SK-N-SH treated with all-trans-retinoic acid at 6 μM for 48 hours (cell line): Measurements from ENCODE around the gene FAF1.

Source experiments
- ATAC-seq: fragments of 200-7000 bp; cut with Tn5 transposase; 3 replicates; pipeline ENCODE4 v1.9.1; 2020; ENCODE audit warnings: mild to moderate bottlenecking, moderate library complexity
- BACH2 ChIP-seq: fragments of 250-450 bp; sonication (Bioruptor Pico); IDR thresholded peaks from 2 replicates; pipeline ENCODE4 v1.9.0; 2021; ENCODE audit warnings: mild to moderate bottlenecking, borderline replicate concordance
- CSDC2 ChIP-seq: fragments of 250-450 bp; sonication (Bioruptor Pico); IDR thresholded peaks from 2 replicates; pipeline ENCODE4 v1.5.0; 2020; ENCODE audit warnings: mild to moderate bottlenecking, moderate library complexity
- ESRRG ChIP-seq: fragments of 250-450 bp; sonication (Bioruptor Pico); IDR thresholded peaks from 2 replicates; pipeline ENCODE4 v1.6.1; 2021; ENCODE audit warnings: mild to moderate bottlenecking
- GLIS3 ChIP-seq: fragments of 250-450 bp; sonication (Bioruptor Pico); IDR thresholded peaks from 2 replicates; pipeline ENCODE4 v1.5.0; 2020; ENCODE audit warnings: mild to moderate bottlenecking, moderate library complexity
- ISL1 ChIP-seq: fragments of 250-450 bp; sonication (Bioruptor Pico); IDR thresholded peaks from 2 replicates; pipeline ENCODE4 v2.1.2; 2022; ENCODE audit warnings: mild to moderate bottlenecking, moderate library complexity
- OSR1 ChIP-seq: fragments of 250-450 bp; sonication (Bioruptor Pico); IDR thresholded peaks from 2 replicates; pipeline ENCODE4 v1.8.0; 2022; ENCODE audit warnings: moderate library complexity, mild to moderate bottlenecking, inconsistent platforms
- RARB ChIP-seq: fragments of 250-450 bp; sonication (Bioruptor Pico); IDR thresholded peaks from 2 replicates; pipeline ENCODE4 v1.8.0; 2021; ENCODE audit warnings: mild to moderate bottlenecking, moderate library complexity
- SNAI2 ChIP-seq: fragments of 250-450 bp; sonication (Bioruptor Pico); IDR thresholded peaks from 2 replicates; pipeline ENCODE4 v1.5.0; 2020; ENCODE audit warnings: mild to moderate bottlenecking, moderate library complexity
- TCF4 ChIP-seq: fragments of 250-450 bp; sonication (Bioruptor Pico); IDR thresholded peaks from 2 replicates; pipeline ENCODE4 v1.8.0; 2021; ENCODE audit warnings: mild to moderate bottlenecking, moderate library complexity, borderline replicate concordance
- TOX ChIP-seq: fragments of 250-450 bp; sonication (Bioruptor Pico); IDR thresholded peaks from 2 replicates; pipeline ENCODE4 v1.8.0; 2021; ENCODE audit warnings: mild to moderate bottlenecking, moderate library complexity, borderline replicate concordance
- ZC3H10 ChIP-seq: fragments of 250-450 bp; sonication (Bioruptor Pico); IDR thresholded peaks from 2 replicates; pipeline ENCODE4 v1.5.1; 2021; ENCODE audit warnings: mild to moderate bottlenecking, moderate library complexity
- ZFP3 ChIP-seq: fragments of 250-450 bp; sonication (Bioruptor Pico); IDR thresholded peaks from 2 replicates; pipeline ENCODE4 v1.5.0; 2020; ENCODE audit warnings: mild to moderate bottlenecking, moderate library complexity
- ZFP30 ChIP-seq: fragments of 450-650 bp; formaldehyde crosslinking; IDR thresholded peaks from 2 replicates; pipeline ENCODE4 v1.5.0; 2022; ENCODE audit warnings: mild to moderate bottlenecking, moderate library complexity
- ZNF565 ChIP-seq: fragments of 450-650 bp; formaldehyde crosslinking; conservative IDR thresholded peaks from 2 replicates; pipeline ENCODE4 v1.5.0; 2020; ENCODE audit warnings: low read depth, mild to moderate bottlenecking, moderate library complexity
- ZNF70 ChIP-seq: fragments of 450-650 bp; formaldehyde crosslinking; IDR thresholded peaks from 2 replicates; pipeline ENCODE4 v1.5.0; 2020; ENCODE audit warnings: mild to moderate bottlenecking, moderate library complexity
- TF ChIP-seq, protein P1 (sequence below): fragments of 250-450 bp; sonication (Bioruptor Pico); IDR thresholded peaks from 2 replicates; pipeline ENCODE4 v1.8.0; 2020; ENCODE audit warnings: mild to moderate bottlenecking, moderate library complexity, borderline replicate concordance
- TF ChIP-seq, protein P2 (sequence below): fragments of 250-450 bp; sonication (Bioruptor Pico); IDR thresholded peaks from 2 replicates; pipeline ENCODE4 v1.5.0; 2020; ENCODE audit warnings: mild to moderate bottlenecking, moderate library complexity
- TF ChIP-seq, protein P3 (sequence below): fragments of 250-450 bp; sonication (Bioruptor Pico); IDR thresholded peaks from 2 replicates; pipeline ENCODE4 v1.5.1; 2021; ENCODE audit warnings: mild to moderate bottlenecking, moderate library complexity

The FAF1 gene

DNA sequence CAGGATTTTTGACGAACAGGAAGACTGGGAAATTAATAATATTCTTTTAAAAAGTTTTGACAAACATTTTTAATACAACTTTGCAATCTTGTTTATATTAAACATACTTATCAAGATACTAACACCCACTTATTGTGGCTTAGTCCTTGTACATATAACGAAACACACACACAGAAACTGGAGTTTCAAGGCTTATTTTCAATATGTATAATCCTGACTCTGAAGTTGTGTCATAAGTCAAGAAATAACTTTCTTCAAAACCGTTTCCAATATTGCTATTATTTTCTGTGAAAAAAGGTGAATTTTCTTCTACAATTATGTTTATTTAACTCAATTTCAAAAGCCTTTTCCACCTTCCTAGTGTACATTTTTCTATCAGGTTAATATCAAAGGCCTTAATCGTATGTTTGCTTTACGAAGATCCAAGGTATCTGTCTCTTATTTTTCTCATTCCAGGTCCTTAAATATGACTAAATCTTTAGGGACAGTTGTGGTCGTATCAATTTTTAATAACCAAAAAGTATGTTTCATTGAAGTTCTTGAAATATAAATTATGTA lies 11.8 kb upstream of the FAF1 start:
- TF ChIP-seq SNAI2 (CRISPR knock-in tag) (no peak), RARB (CRISPR knock-in tag) (no peak)
- no peak for ATAC-seq

DNA sequence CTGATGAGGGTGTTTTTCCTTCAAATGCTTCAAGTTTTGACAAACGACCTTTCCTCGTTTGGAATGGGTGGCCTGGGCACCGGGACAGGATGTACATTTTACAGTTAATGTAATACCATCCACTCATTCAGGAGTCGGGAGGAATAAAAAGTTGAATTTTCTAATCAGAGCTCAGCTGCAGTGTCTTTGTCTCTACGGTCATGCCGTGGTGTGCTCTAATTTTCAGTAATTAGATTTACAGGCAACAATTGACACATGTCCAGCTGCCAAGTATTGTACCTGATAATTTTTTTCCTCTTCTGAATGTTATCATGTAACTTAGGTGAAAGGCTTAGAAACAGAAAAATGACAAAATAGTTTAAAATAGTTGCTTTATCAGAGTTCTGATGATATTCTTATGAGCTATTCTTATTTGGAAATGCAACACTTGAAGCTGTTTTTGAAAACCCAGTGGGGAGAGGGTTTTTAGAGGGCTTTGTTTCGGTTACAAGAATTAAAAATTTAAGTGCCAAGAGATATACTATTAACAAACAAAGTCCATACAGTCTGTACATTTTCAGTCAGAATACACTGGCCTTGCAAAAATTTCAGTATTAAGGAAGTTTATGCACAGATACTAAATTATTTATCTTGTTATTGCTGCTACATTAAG lies 11.0 kb upstream of the FAF1 start:
- ATAC-seq: no peak
- TF ChIP-seq RARB (CRISPR knock-in tag) (no peak), BACH2 (CRISPR knock-in tag) (no peak), ZFP30 (CRISPR knock-in tag) (no peak), OSR1 (CRISPR knock-in tag) (no peak), TCF4 (CRISPR knock-in tag) (no peak), ZC3H10 (CRISPR knock-in tag) (no peak), ISL1 (CRISPR knock-in tag) (no peak), GLIS3 (no peak), ZFP3 (CRISPR knock-in tag) (no peak), TOX (no peak)
- TF ChIP-seq, protein P1, sequence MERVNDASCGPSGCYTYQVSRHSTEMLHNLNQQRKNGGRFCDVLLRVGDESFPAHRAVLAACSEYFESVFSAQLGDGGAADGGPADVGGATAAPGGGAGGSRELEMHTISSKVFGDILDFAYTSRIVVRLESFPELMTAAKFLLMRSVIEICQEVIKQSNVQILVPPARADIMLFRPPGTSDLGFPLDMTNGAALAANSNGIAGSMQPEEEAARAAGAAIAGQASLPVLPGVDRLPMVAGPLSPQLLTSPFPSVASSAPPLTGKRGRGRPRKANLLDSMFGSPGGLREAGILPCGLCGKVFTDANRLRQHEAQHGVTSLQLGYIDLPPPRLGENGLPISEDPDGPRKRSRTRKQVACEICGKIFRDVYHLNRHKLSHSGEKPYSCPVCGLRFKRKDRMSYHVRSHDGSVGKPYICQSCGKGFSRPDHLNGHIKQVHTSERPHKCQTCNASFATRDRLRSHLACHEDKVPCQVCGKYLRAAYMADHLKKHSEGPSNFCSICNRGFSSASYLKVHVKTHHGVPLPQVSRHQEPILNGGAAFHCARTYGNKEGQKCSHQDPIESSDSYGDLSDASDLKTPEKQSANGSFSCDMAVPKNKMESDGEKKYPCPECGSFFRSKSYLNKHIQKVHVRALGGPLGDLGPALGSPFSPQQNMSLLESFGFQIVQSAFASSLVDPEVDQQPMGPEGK (CRISPR knock-in tag): no peak
- TF ChIP-seq, protein P2, sequence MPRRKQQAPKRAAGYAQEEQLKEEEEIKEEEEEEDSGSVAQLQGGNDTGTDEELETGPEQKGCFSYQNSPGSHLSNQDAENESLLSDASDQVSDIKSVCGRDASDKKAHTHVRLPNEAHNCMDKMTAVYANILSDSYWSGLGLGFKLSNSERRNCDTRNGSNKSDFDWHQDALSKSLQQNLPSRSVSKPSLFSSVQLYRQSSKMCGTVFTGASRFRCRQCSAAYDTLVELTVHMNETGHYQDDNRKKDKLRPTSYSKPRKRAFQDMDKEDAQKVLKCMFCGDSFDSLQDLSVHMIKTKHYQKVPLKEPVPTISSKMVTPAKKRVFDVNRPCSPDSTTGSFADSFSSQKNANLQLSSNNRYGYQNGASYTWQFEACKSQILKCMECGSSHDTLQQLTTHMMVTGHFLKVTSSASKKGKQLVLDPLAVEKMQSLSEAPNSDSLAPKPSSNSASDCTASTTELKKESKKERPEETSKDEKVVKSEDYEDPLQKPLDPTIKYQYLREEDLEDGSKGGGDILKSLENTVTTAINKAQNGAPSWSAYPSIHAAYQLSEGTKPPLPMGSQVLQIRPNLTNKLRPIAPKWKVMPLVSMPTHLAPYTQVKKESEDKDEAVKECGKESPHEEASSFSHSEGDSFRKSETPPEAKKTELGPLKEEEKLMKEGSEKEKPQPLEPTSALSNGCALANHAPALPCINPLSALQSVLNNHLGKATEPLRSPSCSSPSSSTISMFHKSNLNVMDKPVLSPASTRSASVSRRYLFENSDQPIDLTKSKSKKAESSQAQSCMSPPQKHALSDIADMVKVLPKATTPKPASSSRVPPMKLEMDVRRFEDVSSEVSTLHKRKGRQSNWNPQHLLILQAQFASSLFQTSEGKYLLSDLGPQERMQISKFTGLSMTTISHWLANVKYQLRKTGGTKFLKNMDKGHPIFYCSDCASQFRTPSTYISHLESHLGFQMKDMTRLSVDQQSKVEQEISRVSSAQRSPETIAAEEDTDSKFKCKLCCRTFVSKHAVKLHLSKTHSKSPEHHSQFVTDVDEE (CRISPR knock-in tag): no peak
- TF ChIP-seq, protein P3, sequence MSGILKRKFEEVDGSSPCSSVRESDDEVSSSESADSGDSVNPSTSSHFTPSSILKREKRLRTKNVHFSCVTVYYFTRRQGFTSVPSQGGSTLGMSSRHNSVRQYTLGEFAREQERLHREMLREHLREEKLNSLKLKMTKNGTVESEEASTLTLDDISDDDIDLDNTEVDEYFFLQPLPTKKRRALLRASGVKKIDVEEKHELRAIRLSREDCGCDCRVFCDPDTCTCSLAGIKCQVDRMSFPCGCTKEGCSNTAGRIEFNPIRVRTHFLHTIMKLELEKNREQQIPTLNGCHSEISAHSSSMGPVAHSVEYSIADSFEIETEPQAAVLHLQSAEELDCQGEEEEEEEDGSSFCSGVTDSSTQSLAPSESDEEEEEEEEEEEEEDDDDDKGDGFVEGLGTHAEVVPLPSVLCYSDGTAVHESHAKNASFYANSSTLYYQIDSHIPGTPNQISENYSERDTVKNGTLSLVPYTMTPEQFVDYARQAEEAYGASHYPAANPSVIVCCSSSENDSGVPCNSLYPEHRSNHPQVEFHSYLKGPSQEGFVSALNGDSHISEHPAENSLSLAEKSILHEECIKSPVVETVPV (CRISPR knock-in tag): no peak
- TF ChIP-seq, all 23 proteins: peak for 0

DNA sequence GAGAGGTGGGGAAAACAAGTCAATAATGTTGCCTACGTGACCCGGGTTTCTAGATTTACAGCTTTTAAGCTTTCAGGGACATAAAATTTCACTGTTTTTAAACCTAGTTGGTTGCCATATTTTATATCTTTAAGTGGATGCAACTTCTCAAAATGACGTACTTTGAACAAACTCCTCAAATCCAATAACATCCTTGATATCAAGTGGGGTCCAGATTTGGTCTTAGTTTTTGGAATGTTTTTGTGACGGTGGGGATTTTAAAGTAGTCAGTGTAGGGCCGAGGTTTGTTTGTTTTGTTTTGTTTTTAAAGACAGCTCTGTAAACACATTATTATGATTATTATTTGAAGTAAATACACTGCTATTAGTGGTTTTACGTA lies 10.4 kb upstream of the FAF1 start:
- TF ChIP-seq ZC3H10 (CRISPR knock-in tag) (no peak), OSR1 (CRISPR knock-in tag) (no peak), ISL1 (CRISPR knock-in tag) (no peak), TOX (no peak), GLIS3 (no peak), SNAI2 (CRISPR knock-in tag) (no peak), ZFP30 (CRISPR knock-in tag) (no peak), ZFP3 (CRISPR knock-in tag) (no peak), BACH2 (CRISPR knock-in tag) (no peak), CSDC2 (no peak), ZNF70 (CRISPR knock-in tag) (no peak), RARB (CRISPR knock-in tag) (no peak), ESRRG (CRISPR knock-in tag) (no peak), ZNF565 (CRISPR knock-in tag) (no peak)
- TF ChIP-seq, protein P2 (CRISPR knock-in tag): no peak
- TF ChIP-seq, protein P1 (CRISPR knock-in tag): no peak
- TF ChIP-seq, protein P3 (CRISPR knock-in tag): no peak
- no peak for ATAC-seq
